HG03060 (cell line): Measurements from ENCODE around the gene UBAP2.

Source experiments
- ATAC-seq: cut with Tn5 transposase; IDR thresholded peaks from one replicate; pipeline ENCODE4 v1.9.1; 2021; ENCODE audit warnings: low read depth, moderate number of reproducible peaks; ENCODE audit not compliant: unreplicated experiment

Gene UBAP2

GRCh38 chr9:33926746-33927485 is 121.8 kb downstream of the UBAP2 start:
- ATAC-seq, result no peak

DNA sequence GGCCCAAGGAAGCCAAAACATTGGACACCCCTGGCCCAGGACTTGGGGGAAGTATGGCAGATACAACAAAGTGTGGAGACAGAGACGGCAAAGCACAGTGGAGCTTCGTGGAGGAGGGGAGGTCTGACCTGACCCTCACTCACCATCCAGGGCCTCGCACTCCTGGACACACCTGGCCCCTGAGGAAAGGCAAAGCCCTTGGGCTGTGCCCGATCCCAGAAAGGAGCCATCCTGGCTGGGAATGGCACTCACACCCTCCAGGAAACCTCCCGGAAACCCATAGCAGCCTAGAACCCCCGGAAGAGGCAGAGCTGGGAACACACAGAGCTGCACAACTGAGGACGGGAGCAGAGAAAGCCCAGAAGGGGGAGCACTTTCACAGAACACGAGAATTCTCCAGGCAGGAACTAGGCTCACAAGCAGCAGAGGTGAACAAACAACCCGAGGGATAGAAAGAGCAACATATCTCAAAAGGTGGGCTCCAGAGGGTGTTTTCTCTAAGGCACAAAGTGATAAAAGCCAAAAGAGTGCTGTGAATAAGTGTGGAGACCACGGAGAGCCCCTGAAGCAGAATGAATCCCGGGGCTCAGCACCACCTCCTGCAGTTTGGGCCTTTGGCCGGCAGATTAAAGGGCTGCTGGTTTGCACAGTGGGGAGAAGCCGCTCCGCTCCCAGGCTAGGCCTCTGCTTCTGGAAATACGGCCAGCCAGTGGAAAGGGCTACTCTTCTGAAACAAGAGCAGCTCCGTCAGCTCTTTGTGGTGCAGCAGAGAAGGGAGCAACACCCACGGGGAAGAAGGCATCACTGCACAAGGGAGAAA is 123.5 kb downstream of the UBAP2 start:
- ATAC-seq, result no peak

DNA sequence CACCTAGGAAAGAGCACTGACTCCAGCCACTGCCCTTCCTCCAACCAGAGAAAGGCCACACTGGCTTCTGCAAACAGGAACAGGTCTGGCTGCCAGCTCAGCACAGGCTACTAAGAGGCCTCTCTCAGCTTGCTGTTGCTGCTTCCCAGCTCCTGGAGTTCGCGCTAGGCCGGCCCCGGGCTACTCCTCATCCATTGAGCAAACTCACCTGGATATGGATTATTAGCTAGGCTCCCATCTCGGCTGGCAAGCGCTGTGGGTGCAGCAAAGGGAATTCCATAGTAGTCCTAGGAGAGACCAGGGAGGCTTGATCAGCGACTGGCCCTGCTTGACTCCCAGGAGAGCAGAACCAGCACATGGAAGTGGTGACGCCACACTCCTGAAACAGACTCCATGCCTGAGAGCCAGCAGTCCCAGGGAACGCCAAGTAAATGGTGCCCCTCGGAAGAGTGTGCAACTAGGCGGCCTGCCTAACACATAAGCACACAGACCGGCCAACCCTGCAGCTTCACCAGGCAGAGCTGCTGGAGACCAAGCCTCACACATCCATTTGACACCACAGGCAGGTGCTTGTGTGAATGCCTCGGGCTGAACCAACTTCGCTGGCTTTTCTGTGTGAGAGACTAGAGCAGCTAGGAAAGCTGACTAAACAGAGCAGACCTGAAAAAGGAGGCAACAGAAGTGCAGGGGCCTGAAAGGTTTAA is 124.5 kb downstream of the UBAP2 start:
- no peak for ATAC-seq

DNA sequence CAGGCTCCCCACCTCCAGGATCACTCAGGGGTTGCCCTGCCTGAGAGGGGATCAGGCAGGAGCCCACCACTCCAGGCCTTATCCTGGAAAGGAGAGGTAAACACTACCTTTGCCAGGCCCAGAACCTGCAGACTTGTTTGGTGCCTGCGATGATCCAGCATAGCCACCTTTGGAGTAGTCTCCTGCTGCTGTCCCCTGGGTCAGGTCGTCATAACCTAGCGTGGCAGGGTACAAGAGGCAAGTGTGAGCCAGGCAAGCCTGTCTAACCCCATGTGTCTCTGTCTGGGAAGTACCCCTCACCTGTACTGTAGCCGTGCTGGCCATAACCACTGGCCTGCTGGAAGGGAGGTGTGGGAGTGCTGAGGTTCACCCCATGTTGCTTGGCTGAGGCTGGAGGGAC is 125.6 kb downstream of the UBAP2 start:
- no peak for ATAC-seq

DNA sequence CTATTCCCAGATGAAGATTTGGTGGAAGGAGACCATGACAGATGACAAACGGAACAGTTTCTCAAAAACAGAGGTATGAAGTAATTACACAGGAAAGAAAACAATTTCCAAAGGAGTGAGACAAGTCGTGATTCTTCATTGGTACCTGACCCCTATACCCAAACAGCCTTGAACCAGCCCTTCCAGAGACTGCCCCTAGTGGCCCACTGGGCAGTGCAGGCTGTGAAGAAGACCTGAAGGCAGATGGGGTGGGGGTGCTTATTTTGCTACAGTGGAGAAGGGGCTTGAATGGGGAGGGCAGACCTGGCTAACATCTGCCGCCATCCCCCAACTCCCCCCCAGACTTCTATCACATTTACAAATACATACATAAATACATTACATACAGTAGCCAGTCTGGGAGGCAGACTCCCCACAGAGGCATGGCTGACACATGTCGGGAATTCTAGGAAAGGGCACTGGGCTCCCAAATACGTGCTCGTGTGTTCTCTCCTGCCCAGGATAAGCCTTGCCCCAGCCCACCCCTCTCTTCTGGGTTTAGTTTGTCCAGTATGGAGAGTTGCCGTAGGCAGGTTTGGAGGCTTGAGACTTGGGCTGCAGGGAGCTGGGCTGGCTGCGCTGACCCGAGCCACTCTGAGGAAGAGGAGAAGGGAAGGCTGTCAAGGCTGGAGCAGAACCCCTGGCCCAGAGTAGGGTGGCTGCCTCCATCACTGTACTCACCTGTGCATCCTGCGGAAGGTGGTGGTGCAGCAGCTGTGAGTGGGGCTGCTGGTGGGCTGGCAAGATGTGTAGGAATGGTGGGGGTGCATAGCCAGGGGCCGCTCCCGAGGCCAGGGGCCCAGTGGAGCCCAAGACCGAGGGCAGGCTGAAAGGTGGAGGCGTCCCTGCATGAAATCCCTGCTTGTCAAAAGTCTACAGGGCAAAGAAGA is 126.5 kb downstream of the UBAP2 start:
- ATAC-seq, result no peak

DNA sequence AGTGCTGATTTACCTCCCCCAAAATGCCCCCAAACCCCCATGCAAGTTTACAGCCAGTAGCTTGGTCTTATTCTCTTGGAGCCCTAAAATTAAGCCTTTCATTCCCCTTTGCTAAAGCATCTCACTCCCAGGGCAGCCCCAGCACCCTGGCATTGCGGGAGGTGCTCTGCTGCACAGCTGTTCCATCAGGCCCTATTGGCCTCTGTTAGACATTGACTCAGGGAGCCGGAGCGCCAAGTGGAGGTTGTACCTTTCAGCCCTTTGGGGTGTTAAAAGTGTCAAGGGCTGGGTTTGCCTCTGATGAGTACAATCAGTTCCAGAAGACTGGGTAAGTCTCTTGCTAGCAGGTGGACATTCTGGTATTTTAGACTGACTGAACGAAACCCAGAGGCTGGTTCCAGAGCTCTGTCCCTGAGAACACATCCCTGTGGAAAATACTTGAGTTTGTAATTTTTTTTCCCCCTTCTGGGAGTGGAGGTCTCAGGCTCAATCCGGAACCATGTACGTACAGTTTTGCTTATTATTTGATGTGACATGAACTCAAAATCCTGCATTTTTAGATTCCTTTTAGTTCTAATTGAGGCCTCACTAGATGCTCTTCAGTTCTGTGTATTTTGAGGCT is 129.3 kb downstream of the UBAP2 start:
- no peak for ATAC-seq

DNA sequence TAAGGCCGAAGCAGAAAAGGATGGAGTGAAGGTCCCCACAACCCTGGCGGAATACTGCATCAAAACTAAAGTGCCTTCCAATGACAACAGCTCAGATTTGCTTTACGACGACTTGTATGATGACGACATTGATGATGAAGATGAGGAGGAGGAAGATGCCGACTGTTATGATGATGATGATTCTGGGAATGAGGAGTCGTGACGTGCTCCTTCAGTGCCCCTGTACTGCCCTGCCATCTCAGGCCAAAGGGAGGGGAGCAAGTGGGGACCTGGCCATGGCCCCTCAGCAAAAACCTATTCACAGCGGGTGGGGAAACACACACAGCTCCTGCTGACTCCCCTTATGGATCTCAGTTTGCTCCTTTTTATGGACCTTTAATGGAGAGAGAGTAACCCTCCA is 131.7 kb downstream of the UBAP2 start:
- ATAC-seq, result no peak

GRCh38 chr9:33914887-33915628 is 133.6 kb downstream of the UBAP2 start:
- ATAC-seq, result no peak

GRCh38 chr9:33913541-33913940 is 135.1 kb downstream of the UBAP2 start:
- ATAC-seq, result no peak

DNA sequence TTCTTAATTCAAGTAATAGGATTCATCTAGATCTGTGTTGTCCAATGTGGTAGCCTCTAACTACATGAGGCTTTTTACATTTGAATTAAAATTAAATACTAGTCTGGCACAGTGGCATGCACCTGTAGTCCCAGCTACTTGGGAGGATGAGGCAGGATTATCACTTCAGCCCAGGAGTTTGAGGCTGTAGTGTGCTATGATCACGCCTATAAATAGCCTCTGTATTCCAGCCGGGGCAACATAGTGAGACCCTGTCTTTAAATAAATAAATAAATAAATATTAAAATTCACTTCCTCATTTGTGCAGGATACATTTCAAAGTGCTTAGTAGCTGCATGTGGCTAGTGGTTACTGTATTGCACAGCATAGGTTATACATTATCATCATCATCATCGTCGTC is 139.9 kb downstream of the UBAP2 start:
- no peak for ATAC-seq

- no peak for ATAC-seq
These were observed 140.6 kb downstream of the UBAP2 start for GRCh38 chr9:33908114-33908513.

- ATAC-seq, result no peak
These were observed 141.3 kb downstream of the UBAP2 start for GRCh38 chr9:33907347-33907746.

GRCh38 chr9:33906769-33907168 is 141.9 kb downstream of the UBAP2 start:
- no peak for ATAC-seq

DNA sequence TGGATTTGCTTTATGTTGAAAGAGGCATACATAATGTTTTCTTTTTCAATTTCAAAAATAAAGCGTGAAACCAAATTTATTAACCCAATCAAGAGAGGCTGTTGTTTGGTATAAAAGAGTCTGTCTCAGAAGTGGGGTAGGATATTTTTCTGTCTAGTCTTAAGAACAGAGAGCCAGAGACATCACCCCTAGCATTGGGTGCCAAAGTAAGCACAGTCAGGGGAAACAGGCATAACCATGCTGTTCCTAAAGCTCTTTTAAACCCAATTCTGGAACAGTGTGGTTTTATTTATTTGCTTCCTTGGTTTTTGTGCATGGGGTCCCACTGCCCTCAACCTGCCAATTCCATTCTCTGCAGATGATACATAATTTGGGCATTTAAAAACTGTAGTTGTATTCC is 143.6 kb downstream of the UBAP2 start:
- no peak for ATAC-seq

DNA sequence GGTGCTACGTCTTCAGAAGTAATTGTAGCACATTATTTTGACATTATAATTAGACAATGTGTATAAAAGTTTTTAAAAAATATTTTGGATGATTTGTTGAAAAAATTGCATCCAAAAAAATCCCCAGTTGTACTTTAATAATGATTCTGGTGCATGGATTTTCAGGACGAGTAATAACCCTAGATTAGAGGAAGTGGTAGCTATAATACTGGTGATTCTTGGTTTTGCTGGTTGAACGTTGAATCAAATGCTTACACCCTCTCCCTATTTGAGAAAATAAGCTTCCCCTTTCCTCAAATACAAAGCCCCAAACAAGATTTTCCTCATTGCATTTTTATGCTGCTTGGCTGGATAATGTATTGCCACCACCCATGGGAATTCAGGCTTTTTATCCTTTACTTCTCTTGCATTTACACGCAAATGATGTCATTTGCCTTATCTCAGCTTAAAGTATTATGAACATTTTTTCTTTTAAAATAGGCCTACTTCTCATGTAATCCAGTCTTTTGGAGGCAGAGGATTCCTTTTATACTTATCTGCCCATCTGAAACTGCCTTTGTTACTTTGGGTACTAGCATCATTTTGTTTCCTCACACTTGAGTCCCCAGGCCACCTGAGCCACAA is 145.4 kb downstream of the UBAP2 start:
- ATAC-seq, result no peak

DNA sequence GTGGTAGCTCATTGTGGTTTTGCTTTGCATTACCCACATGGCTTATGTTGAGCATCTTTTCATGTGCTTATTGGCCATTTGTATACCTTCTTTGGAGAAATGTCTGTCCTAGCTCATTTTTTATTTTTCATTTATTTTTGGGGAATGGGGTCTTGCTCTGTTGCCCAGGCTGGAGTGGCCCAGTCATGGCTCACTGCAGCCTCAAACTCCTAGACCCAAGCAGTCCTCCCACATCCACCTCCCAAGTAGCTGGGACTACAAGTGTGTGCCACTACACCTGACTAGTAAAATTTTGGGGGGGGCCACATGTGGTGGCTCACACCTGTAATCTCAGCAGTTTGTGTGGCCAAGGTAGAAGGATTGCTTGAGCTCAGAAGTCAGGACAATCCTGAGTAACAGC is 154.4 kb downstream of the UBAP2 start:
- ATAC-seq, result no peak

DNA sequence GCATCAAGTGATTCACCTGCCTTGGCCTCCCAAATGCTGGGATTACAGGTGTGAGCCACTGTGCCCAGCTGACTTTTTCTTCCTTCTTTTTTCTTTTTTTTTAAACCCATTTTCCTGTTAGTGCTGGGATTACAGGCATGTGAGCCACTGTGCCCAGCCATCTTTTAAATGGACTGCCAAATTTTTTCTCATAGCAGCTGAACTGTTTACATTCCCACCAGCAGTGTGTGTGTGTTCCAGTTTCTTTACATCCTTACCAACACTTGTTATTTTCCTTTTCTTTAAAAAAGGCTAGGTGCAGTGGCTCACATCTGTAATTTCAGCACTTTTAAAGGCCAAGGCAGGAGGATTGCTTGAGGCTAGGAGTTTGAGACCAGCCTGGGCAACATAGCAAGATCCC is 154.8 kb downstream of the UBAP2 start:
- no peak for ATAC-seq

GRCh38 chr9:33885948-33886347 is 162.7 kb downstream of the UBAP2 start:
- no peak for ATAC-seq
